ACC112 (cell line): Measurements from ENCODE around the gene SLC25A21.
"Not testable (repeated sequence)": the region's sequence is repeated elsewhere in the genome, so short reads cannot be mapped to it uniquely, and the experiment has no call there.

Experiments
- H2AFZ ChIP-seq: fragments of 200-600 bp; sonication (generic); one replicate; pipeline ENCODE4 v1.6.0; 2017; ENCODE audit warnings: antibody characterized with exemption, low read length; ENCODE audit not compliant: unreplicated experiment
- H3K27ac ChIP-seq: fragments of 200-600 bp; sonication (generic); 2 replicates; pipeline ENCODE4 v1.5.1; 2014; ENCODE audit warnings: low read depth, mild to moderate bottlenecking, antibody characterized with exemption, low read length, moderate library complexity
- H3K27me3 ChIP-seq: fragments of 200-600 bp; sonication (generic); 2 replicates; pipeline ENCODE4 v1.6.1; 2014; ENCODE audit warnings: mild to moderate bottlenecking, antibody characterized with exemption, low read length, moderate library complexity, mixed read lengths; ENCODE audit not compliant: insufficient read depth
- H3K36me3 ChIP-seq: fragments of 200-600 bp; sonication (generic); 2 replicates; pipeline ENCODE4 v1.6.1; 2016; ENCODE audit warnings: mild to moderate bottlenecking, antibody characterized with exemption, low read length, moderate library complexity, mixed read lengths; ENCODE audit not compliant: insufficient read depth
- H3K4me1 ChIP-seq: fragments of 200-600 bp; sonication (generic); one replicate; pipeline ENCODE4 v1.6.1; 2016; ENCODE audit warnings: low read length, mixed read lengths; ENCODE audit not compliant: insufficient read depth, unreplicated experiment, control insufficient read depth
- H3K4me3 ChIP-seq: fragments of 200-600 bp; sonication (generic); 2 replicates; pipeline ENCODE4 v1.5.1; 2014; ENCODE audit warnings: mild to moderate bottlenecking, low read depth, low read length
- H3K79me2 ChIP-seq: fragments of 200-600 bp; sonication (generic); one replicate; pipeline ENCODE4 v1.6.0; 2016; ENCODE audit warnings: low read length; ENCODE audit not compliant: control insufficient read depth, unreplicated experiment, insufficient read depth

The SLC25A21 gene

DNA sequence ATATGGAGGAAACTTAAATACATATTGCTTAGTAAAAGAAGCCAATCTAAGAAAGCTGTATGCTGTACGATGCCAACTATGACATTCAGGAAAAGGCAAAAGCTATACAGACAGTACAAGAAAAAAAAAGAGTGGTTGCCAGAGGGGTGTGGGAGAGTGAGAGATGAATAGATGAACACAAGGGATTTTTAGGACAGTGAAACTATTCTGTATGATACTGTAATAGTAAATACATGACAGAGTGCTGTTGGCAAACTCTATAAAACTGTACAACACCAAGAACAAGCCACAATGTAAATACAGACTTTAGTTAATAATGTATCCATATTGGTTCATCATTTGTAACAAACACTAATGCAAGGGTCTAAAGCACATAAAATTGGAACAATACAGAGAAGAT lies 14.5 kb upstream of the SLC25A21 start:
- Histone ChIP-seq H2AFZ (no peak overlapping the region), H3K27ac (no peak overlapping the region), H3K36me3 (no peaks in the 10 kb centered on the region), H3K79me2 (no peaks in the 10 kb centered on the region), H3K4me1 (no peaks in the 10 kb centered on the region), H3K27me3 (no peaks in the 10 kb centered on the region), H3K4me3 (no peak overlapping the region)

DNA sequence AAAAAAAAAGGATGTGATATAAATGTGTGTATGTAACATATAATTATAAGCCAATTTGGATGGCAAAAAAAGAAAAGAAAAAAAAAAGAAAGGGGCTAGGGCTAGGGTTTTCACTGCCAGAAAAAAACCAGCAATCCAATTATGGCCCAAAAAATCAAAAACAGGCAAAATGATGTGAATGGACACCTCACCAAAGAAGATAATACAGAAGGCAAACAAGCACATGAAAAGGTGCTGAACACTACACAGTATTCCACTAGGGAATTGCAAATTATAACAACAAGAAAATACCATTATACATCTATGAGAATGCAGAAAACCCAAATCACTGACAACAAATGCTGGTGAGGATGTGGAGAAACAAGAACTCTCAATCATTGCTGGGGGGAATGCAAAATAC lies 13.3 kb upstream of the SLC25A21 start:
- Histone ChIP-seq H3K79me2 (no peaks in the 10 kb centered on the region), H3K4me3 (no peak overlapping the region), H2AFZ (no peak overlapping the region), H3K27me3 (no peaks in the 10 kb centered on the region), H3K4me1 (no peaks in the 10 kb centered on the region), H3K27ac (no peak overlapping the region), H3K36me3 (no peaks in the 10 kb centered on the region)

DNA sequence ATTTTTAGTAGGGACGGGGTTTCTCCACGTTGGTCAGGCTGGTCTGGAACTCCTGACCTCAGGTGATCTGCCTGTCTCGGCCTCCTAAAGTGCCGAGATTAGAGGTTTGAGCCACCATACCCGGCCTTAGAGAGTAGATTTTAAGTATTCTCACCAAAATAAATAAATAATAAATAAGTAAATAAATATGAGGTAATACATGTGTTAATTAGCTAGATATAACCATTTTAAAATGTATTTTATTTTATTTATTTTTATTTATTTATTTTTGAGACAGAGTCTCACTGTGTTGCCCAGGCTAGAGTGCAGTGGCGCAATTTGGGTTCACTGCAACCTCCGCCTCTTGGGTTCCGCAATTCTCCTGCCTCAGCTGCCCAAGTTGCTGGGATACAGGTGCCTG lies 12.1 kb upstream of the SLC25A21 start:
- H3K27ac ChIP-seq, H3K36me3 ChIP-seq, H3K27me3 ChIP-seq, H3K79me2 ChIP-seq, H3K4me3 ChIP-seq, H3K4me1 ChIP-seq, H2AFZ ChIP-seq: not testable (repeated sequence)

DNA sequence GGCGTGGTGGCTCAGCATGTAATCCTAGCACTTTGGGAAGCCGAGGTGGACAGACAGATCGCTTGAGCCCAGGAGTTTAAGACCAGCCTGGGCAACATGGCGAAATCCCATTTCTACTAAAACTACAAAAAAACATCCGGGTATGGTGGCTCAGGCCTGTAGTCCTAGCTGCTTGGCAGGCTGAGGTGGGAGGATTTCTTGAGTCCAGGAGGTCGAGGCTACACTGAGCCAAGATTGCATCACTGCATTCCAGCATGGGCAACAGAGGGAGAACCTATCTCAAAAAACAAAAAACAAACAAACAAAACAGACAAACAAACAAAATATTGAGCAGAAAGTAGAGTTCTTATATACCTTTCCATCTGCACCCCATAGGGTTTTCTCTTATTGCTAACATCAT lies 9.0 kb upstream of the SLC25A21 start:
- H3K4me3 ChIP-seq, result no peak overlapping the region

DNA sequence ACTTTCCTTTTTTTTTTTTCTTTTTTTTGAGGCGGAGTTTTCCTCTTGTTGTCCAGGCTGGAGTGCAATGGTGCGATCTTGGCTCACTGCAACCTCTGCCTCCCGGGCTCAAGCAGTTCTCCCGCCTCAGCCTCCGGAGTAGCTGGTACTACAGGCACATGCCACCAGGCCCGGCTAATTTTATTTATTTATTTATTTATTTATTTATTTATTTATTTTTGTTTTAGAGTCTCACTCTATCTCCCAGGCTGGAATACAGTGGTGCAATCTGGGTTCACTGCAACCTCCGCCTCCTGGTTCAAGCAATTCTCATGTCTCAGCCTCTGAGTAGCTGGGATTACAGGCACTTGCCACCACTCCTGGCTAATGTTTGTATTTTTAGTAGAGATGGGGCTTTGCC lies 8.5 kb upstream of the SLC25A21 start:
- H3K27me3 ChIP-seq, H2AFZ ChIP-seq, H3K4me1 ChIP-seq, H3K36me3 ChIP-seq, H3K27ac ChIP-seq, H3K4me3 ChIP-seq, H3K79me2 ChIP-seq: not testable (repeated sequence)

More for the DNA sequence above, 9.0 kb upstream of the SLC25A21 start:
- Histone ChIP-seq H3K79me2 (no peaks in the 10 kb centered on the region), H3K36me3 (no peaks in the 10 kb centered on the region), H2AFZ (no peak overlapping the region), H3K4me1 (no peaks in the 10 kb centered on the region), H3K27me3 (no peaks in the 10 kb centered on the region), H3K27ac (no peak overlapping the region)

DNA sequence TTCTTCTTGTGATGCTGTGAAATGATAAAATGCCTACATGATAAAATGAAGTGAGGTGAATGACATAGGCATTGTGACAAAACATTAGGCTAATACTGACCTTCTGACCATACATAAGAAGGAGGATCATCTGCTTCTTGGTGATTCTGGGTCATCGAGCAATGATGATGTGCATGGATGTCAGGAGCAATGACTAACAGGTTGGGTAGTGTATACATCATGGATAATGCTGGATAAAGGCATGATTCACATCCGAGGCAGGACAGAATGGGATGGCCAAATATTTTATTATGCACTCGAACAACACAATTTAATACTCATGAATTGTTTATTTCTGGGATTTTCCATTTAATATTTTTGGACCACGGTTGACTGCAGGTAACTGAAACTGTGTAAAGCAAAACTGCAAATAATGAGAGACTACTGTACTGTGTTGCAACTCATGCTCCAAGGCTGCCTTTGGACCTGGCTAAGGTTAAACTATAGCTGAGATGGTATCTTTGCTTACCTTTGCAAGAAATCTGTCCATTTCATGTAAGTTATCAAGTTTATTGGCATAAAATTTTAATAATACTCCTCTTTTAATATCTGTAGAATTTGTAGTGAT lies 7.6 kb upstream of the SLC25A21 start:
- H2AFZ ChIP-seq, result no peak overlapping the region
- no peaks in the 10 kb centered on the region for H3K27me3 ChIP-seq
- H3K27ac ChIP-seq, result no peak overlapping the region
- H3K79me2 ChIP-seq, result no peaks in the 10 kb centered on the region
- H3K4me1 ChIP-seq, result no peaks in the 10 kb centered on the region
- no peaks in the 10 kb centered on the region for H3K36me3 ChIP-seq
- no peak overlapping the region for H3K4me3 ChIP-seq

DNA sequence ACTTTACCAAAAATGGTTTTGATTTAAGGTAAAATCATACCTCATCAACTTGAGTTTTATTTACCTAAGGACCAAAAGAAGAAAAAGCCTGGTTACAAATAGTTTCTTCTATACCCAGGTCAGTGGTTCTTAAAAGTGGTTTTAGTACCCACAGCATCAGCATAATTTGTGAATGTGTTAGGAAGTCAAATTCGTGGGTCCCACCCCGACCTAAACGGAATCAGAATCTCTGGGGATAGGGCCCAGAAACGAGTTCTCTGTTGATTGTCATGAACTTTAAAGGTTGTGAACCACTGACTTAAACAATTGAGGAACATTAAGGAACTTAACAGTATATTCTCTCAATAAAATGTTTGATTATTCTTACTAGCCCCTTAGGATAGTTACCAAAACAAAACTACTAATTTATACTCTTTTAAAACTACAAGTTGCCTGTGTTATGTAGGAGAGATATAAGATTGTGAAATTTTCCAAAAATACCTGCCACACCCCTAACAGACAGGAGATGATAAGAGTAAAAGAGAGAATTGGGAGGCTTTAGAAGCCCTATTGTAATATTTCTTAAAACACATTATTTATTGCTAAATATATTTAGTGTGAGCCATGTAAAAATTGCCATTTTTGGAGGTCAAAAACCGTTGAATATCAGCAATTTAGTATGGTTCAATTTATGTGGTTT lies 669 bp upstream of the SLC25A21 start:
- H3K36me3 ChIP-seq, result no peaks in the 10 kb centered on the region
- H3K4me3 ChIP-seq, result peak overlapping the region; percentile 87
- H3K79me2 ChIP-seq, result peaks cover 12% of the 10 kb centered on the region
- no peak overlapping the region for H3K27ac ChIP-seq
- H3K27me3 ChIP-seq, result no peaks in the 10 kb centered on the region
- H3K4me1 ChIP-seq, result peaks cover 14% of the 10 kb centered on the region
- peak overlapping the region; percentile 96 for H2AFZ ChIP-seq

DNA sequence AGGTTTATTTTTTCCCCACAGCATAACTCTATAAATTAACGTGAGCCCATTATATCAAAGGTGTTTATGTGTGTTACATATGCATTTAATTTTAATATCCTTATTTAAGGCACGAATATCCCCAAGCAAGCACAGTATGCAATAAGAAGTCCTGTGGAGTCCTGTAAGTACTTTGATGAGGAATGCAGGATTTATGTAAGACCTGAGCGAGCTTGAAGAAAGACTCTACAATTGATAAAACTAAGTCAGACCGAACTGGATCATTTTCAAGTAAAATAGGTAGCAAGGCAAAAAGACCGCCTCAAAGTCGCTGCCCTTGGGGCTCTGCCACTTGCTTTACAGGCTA lies 755 bp downstream of the SLC25A21 start:
- Histone ChIP-seq H3K27me3 (no peaks in the 10 kb centered on the region), H2AFZ (peak overlapping the region; percentile 96), H3K36me3 (no peaks in the 10 kb centered on the region), H3K27ac (no peak overlapping the region; the same call in 1 of the 2 replicates), H3K79me2 (peaks cover 12% of the 10 kb centered on the region), H3K4me3 (peak overlapping the region; percentile 87), H3K4me1 (peaks cover 14% of the 10 kb centered on the region)

DNA sequence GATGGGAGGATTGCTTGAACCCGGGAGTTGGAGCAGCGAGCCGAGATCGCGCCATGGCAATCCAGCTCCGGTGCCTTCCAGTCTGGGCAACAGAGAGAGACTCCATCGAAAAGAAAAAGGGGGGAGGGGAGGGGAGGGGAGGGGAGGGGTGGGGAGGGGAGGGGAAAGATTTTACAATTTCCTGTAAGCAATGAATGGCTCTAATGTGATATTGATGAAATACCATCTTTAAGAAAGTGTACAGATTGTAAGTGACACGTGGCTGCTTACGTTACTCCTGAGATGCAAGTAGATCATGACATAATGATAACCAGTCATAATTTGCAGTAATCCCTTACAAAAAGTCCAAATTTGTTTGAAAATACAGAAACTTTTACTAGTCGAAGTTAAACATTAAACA lies 1.4 kb downstream of the SLC25A21 start:
- no peak overlapping the region for H3K4me3 ChIP-seq
- H3K36me3 ChIP-seq, result no peaks in the 10 kb centered on the region

DNA sequence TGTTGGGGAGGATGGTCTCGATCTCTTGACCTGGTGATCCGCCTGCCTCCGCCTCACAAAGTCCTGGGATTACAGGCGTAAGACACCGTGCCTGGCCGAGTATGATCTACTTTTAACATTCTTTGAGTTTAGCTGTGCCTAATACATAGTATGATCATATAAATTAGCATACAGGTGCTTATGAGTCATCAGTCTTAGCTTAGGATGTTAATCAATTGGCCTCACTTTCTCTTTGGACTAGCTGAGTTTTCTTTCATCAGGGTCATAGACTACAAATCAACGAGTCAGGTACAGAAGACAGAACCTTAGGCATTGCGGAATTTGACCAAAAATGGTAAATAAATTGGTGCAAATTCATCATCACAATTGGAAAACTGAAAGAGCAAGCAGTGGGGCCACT lies 2.2 kb downstream of the SLC25A21 start:
- H3K4me1 ChIP-seq, result peaks cover 14% of the 10 kb centered on the region
- no peak overlapping the region for H2AFZ ChIP-seq
- H3K36me3 ChIP-seq, result no peaks in the 10 kb centered on the region
- H3K27me3 ChIP-seq, result no peaks in the 10 kb centered on the region
- peaks cover 12% of the 10 kb centered on the region for H3K79me2 ChIP-seq
- H3K4me3 ChIP-seq, result no peak overlapping the region
- H3K27ac ChIP-seq, result no peak overlapping the region

More for the DNA sequence above, 1.4 kb downstream of the SLC25A21 start:
- Histone ChIP-seq H3K27me3 (no peaks in the 10 kb centered on the region), H3K79me2 (peaks cover 12% of the 10 kb centered on the region), H3K27ac (no peak overlapping the region), H2AFZ (no peak overlapping the region), H3K4me1 (peaks cover 14% of the 10 kb centered on the region)

DNA sequence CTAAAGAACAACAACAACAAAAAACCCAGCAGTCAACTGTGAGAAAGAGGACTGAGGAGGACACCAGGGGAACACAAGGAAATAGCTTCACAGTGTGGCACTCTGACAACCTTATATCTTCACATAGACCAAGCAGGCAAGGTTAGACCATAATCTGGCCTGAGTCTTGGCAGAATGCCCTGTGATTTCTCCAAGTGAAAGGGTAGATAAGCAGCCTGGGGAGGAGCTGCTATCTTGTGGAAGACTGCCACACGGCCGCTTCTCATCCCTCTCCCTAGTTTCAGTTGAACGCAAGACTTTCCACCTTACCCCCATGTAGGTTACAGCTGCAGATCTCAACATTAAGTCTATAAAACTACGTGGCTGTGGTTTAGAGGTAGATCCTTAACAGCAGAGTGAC lies 3.7 kb downstream of the SLC25A21 start:
- peaks cover 10% of the 10 kb centered on the region for H3K79me2 ChIP-seq
- no peaks in the 10 kb centered on the region for H3K27me3 ChIP-seq
- H3K27ac ChIP-seq, result no peak overlapping the region
- H3K36me3 ChIP-seq, result no peaks in the 10 kb centered on the region
- no peak overlapping the region for H3K4me3 ChIP-seq
- H3K4me1 ChIP-seq, result peaks cover 10% of the 10 kb centered on the region
- no peak overlapping the region for H2AFZ ChIP-seq
